ENCODE data around the gene FAM90A26.
"Not testable (repeated sequence)": the region's sequence is repeated elsewhere in the genome, so short reads cannot be mapped to it uniquely, and the experiment has no call there.

- TF ChIP-seq, protein P1, sequence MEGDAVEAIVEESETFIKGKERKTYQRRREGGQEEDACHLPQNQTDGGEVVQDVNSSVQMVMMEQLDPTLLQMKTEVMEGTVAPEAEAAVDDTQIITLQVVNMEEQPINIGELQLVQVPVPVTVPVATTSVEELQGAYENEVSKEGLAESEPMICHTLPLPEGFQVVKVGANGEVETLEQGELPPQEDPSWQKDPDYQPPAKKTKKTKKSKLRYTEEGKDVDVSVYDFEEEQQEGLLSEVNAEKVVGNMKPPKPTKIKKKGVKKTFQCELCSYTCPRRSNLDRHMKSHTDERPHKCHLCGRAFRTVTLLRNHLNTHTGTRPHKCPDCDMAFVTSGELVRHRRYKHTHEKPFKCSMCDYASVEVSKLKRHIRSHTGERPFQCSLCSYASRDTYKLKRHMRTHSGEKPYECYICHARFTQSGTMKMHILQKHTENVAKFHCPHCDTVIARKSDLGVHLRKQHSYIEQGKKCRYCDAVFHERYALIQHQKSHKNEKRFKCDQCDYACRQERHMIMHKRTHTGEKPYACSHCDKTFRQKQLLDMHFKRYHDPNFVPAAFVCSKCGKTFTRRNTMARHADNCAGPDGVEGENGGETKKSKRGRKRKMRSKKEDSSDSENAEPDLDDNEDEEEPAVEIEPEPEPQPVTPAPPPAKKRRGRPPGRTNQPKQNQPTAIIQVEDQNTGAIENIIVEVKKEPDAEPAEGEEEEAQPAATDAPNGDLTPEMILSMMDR (IDR thresholded peaks at IDR 0.05; ENCODE audit: insufficient read depth, low read length, poor library complexity, severe bottlenecking): not testable (repeated sequence)
- not testable (repeated sequence) for TF ChIP-seq EZH2phosphoT487 (conservative IDR thresholded peaks at IDR 0.05; ENCODE audit: low read length)
Measured at GRCh38 chr4:9219852-9220251, 49.6 kb downstream of the FAM90A26 start, which contains the start of gene USP17L12.
